LNCaP clone FGC (cell line): ENCODE results near the gene GALNTL6.

Experiments used
- DNase-seq: peaks from one replicate; pipeline ENCODE4 v3.0.0-alpha.2; 2011; ENCODE audit warnings: low read depth
- H3K4me3 ChIP-seq: 2 replicates; pipeline ENCODE4 v1.5.1; 2011; ENCODE audit warnings: mild to moderate bottlenecking, low read depth, low read length, control low read depth
- TF ChIP-seq, protein P1 (sequence below): IDR thresholded peaks from 2 replicates; pipeline ENCODE4 v1.5.1; 2012; ENCODE audit warnings: mild to moderate bottlenecking; ENCODE audit not compliant: control insufficient read depth, insufficient read depth; ENCODE audit errors: extremely low read depth

The GALNTL6 gene

DNA sequence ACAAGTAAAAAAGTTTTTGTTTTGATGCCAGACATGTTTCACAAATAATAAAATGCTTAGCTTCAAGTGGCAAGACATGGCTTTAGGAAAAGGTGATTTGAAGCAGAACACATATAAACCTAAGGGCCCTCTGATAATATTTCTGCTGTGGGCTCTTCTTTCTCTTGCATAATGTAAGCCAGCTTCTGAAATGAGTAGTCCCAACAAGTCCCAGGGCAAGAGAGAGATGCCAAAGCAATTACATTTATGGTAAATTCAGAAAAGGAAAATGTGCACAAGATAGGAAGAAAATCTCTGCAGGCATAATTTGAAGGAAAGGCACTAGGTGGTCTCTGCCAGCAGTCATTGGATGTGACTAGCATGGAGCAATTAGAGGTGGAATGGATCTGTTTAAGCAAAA, 1184.7 kb downstream of the GALNTL6 start:
- DNase-seq: no peak
- TF ChIP-seq, protein P1, sequence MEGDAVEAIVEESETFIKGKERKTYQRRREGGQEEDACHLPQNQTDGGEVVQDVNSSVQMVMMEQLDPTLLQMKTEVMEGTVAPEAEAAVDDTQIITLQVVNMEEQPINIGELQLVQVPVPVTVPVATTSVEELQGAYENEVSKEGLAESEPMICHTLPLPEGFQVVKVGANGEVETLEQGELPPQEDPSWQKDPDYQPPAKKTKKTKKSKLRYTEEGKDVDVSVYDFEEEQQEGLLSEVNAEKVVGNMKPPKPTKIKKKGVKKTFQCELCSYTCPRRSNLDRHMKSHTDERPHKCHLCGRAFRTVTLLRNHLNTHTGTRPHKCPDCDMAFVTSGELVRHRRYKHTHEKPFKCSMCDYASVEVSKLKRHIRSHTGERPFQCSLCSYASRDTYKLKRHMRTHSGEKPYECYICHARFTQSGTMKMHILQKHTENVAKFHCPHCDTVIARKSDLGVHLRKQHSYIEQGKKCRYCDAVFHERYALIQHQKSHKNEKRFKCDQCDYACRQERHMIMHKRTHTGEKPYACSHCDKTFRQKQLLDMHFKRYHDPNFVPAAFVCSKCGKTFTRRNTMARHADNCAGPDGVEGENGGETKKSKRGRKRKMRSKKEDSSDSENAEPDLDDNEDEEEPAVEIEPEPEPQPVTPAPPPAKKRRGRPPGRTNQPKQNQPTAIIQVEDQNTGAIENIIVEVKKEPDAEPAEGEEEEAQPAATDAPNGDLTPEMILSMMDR: no peak
- H3K4me3 ChIP-seq: no peak overlapping the region

GRCh38 chr4:172998527-172999469, 1185.6 kb downstream of the GALNTL6 start:
- TF ChIP-seq, protein P1: no peak
- DNase-seq: peak; percentile 36
- H3K4me3 ChIP-seq: no peak overlapping the region

- TF ChIP-seq, protein P1: no peak
- no peak for DNase-seq
- no peak overlapping the region for H3K4me3 ChIP-seq
Observed at GRCh38 chr4:173001571-173001970, 1188.4 kb downstream of the GALNTL6 start.

DNA sequence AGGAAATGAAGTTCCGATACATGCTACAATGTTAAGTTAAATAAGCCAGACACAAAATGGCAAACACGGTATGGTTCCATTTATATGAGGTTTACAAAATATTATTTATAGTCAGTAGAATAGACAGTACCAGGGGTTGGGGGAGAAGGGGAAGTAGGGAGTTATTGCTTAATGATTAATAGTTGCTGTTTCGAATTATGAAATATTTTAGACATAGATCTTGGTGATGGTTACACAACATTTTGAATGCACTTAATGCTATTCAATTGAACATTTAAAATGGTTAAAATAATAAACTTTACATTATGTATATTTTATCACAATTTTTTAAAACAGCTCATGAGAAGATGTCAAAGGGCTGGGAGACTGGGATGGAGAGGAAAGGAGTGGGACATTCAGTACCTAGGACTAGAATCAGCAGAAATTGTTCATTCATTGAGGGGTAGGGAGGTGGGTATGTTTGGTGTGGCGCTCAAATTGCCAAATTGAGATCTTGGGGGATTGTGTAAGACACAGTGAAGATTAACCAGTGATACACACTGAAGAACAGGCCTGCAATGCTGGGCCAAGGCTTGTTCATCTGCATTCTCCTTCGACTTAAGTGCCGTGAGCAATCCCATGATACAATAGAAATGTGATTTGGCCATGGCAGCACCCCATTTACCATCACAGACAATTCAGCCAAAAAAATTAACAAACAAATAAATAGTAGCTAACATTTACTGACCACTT, 1189.8 kb downstream of the GALNTL6 start:
- H3K4me3 ChIP-seq: no peak overlapping the region
- DNase-seq: no peak
- TF ChIP-seq, protein P1: no peak

DNA sequence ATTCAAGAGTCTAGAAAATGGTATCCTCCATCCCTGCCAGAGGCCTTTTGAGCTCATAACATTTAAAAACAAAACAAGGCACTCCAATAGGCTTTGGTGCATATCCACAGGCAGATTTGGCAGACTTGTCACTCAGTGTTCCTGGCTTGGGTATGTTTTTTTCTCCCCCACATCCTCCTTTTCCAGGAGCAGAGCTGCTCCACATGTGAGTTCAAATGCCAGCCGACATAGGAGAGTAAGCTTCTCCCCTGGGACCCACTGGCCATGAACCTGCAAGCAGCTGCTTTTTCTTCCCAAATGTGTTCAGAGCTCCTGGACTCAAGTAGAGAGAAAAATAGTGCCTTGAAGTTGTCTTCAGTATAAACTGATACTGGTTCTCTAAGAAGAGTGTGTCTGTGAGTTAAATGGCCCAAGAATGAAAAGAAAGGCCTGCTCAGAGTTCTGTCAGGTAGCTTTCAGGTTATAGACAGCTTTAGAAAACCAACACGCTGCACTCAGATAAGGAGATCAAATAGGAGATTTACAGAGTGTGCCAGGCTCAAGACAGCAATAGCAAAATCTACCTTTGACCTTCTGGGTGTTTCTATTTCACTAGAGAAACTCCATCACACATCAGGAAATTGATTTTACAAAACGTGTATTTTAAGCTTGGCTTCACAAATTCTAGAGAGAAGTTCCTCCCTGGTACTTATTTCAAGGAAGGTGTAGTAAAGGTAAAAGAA, 1192.9 kb downstream of the GALNTL6 start:
- H3K4me3 ChIP-seq: no peak overlapping the region
- DNase-seq: no peak
- TF ChIP-seq, protein P1: no peak

- TF ChIP-seq, protein P1: no peak
- no peak for DNase-seq
Observed at GRCh38 chr4:173008436-173008835, 1195.2 kb downstream of the GALNTL6 start.

More at GRCh38 chr4:173008436-173008835, 1195.2 kb downstream of the GALNTL6 start:
- no peak overlapping the region for H3K4me3 ChIP-seq
